AML-193 (cell line): ENCODE data around the gene IFNL3.
"Not testable (repeated sequence)": the region's sequence is repeated elsewhere in the genome, so short reads cannot be mapped to it uniquely, and the experiment has no call there.

ENCODE experiments used
- DNase-seq, 2 experiments: peaks; one replicate each; lab custom pipeline; 2025; lab: John Stamatoyannopoulos, UW

The IFNL3 gene

DNA sequence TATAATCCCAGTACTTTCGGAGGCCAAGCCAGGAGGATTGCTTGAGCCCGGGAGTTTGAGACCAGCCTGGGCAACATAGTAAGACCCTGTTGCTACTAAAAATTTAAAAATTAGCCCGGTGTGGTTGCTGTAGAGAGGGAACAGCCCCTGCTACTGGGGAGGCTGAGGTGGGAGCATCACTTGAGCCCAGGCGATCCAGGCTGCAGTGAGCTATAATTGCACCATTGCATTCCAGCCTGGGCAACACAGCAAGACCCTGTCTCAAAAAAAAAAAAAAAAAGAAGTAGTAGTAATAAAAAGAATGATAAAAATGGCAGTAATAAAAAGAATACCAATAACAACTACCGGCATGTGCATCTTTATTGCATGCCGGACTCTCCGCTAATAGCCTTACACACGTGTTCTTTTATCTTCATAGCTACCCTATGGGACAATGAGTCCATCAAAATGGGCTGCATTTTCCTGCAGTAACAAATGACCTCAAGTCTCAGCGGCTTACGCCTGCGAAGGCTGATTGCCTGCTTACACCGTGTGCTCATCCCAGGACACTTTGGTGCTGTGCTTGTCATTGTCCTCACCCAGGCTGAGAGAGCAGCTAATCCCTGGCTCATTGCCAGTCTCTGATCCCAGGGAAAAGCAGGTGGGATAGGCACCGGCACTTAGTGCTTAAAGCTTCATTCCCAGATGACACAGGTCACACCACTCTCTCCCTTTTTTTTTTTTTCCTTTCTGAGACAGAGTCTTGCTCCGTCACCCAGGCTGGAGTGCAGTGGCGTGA is 26.4 kb downstream of the IFNL3 start:
- DNase-seq: no peak

DNA sequence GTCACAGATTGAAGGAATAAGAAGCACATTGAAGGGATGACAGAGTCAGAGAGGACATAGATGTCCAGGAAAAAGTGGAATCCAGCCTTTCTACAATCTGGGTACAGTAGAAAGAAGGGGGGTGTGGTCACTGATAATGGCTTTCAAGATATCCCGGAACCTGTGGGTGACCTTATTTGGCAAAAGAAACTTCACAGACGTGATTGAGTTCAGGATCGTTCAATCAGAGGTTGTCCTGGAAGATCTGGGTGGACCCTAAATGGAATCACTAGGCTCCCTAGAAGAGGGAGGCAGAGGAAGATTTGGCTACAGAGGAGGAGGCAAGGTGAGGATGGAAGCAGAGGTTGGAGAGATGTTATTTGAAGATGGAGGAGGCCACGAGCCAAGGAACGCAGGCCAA is 27.7 kb downstream of the IFNL3 start:
- DNase-seq: no peak

DNA sequence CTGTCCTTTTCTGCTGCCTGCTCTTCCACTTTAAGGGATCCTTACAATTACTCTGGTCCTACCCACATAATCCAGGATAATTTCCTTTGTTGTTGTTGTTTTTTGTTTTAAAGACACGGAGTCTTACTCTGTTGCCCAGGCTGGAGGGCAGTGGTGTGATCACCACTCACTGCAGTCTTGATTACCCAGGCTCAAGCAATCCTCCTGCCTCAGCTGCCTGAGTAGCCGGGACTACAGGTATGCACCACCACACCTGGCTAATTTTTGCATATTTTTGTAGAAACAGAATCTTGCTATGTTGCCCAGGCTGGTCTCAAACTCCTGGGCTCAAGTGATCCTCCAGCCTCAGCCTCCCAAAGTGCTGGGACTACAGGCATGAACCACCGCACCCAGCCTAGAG is 29.5 kb downstream of the IFNL3 start:
- DNase-seq: not testable (repeated sequence)

DNA sequence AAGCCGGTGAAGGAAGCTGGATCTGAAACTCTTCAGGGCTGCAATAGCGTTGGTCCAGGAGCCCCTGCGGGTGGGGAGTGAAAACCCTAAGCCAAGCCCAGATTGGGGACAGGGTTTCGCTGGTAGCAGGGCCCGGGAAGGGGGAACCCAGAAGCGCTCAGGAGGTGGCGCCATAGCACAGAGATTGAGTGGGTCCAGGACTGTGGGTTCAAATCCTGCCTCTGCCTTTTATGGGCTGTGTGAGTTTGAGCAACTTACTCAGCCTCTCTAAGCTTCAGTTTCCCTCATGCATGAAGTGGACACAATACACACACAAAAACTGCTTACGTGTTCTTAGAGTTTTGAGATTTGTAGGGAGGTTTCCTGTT is 32.4 kb downstream of the IFNL3 start:
- peak; percentile 26 to 38 for DNase-seq

DNA sequence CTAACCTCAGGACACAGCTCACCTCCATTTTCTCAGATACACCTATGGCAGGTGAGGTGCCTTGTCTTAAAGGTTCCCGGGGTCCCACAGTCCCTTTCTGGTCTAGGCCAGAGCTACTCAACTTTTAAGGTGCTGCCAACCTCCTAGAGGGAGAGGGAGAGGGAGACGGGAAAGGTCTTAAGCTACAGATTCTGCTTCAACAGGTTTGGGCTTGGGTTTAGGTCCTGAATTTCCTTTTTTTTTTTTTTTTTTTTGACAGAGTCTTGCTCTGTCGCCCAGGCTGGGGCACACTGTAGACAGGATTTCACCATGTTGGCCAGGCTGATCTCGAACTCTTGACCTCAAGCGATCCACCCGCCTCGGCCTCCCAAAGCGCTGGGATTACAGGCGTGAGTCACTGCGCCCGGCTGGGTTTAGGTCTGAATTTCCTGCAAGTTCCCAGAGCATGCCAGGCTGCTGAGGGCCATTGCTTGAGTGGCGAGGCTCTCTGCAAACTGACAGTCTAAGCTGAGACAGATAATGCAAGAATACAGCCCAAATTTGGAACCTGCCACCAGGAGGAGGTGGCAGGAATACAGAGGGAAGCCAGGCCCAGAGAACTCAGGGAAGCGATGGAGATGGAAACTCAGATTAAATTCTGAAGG is 33.0 kb downstream of the IFNL3 start:
- no peak for DNase-seq

DNA sequence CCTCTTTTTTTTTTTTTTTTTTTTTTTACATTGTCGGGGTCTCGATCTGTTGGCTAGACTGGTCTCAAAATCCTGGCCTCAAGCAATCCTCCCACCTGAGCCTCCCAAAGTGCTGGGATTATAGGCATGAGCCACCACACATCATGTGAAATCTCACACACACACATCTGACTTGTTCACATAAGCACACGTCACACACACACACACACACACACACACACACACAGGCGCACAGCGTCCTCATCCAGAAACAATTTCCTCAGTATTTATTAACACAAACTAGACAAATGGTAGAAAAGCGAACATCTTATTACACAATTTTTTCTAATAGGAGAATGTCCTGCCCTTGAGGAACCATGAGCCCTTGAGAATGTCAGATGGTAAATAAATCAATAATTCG is 35.6 kb downstream of the IFNL3 start:
- no peak for DNase-seq

DNA sequence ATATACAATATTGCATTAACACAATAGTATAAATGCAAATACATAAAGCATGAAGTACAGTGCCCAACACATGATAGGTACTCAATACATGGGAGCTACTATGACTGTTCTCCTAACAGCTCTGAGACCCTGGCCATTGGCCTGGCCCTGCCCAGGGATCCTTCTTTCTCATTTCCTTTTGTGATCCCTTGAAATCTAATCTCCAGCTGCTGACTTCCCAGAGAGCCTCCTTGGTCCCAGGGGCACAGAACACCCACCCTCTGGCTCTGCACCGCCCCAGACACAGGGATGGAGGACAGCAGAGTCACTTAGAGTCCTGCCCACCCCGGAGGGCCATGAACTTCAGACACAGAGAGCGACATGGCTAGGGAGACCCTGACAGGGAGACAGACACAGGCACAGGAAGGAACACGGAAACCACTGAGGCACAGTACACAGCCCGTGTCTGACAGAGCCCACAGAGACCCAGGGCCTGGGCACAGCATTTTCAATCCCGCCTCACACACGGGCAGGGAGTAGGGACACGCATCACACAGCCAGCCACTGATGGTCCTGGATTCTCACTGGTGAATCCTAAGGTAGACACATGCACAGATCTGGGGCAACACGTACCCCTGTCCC is 36.5 kb downstream of the IFNL3 start:
- no peak for DNase-seq

DNA sequence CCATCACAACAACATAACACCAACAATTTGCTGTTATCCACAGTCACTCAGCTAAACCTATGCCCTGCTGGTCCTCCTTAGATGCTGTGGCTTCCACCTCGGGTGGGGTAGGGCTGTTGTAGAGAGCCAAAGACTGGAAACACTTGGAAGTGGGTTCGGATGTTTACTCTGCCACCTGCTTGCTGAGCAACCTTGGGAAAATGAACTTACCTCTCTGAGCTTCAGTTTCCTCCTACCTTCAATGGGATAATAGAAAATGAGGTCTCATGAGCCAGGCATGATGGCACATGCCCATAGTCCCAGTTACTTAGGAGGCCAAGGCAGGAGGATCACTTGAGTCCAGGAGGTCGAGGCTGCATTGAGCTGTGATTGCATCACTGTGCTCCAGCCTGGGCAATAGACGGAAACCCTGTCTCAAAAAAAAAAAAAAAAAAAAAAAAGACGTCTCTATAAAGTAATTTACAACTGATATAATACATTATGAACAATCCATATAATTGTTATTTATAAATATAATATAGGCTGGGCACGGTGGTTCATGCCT is 37.4 kb downstream of the IFNL3 start:
- no peak for DNase-seq

DNA sequence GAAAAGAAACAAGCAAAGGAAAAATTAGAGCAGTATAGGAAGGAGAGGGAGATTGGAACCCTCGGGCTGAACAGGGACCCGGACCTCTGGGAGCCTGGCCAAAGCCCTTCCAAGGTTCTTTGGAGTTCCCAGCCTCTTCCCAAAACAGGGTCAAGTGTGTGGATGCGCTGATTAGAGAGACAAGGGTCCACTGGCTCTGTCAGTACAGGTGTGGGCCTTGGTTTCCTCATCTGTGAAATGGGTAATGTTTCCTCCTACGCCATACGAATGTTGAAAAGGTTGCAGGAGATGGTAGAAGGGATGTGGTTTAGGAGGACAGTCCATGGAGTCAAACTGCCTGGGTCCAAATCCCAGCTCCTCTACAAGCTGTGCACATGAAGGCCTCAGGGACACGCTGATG is 38.7 kb downstream of the IFNL3 start:
- no peak for DNase-seq

DNA sequence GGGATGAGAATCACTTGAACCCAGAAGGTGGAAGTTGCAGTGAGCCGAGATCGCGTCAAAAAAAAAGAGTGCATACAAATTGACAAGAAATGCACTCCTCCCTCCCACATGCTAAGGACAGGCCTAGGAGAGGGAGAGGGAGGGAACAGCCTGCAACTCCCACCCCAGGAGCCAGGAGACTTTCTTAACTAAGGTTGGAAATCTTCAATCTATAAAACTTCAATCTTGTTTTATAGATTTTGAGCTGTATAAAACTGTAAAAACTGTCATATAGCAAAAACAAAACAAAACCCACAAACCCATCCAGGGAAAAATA is 39.4 kb downstream of the IFNL3 start:
- DNase-seq: no peak

DNA sequence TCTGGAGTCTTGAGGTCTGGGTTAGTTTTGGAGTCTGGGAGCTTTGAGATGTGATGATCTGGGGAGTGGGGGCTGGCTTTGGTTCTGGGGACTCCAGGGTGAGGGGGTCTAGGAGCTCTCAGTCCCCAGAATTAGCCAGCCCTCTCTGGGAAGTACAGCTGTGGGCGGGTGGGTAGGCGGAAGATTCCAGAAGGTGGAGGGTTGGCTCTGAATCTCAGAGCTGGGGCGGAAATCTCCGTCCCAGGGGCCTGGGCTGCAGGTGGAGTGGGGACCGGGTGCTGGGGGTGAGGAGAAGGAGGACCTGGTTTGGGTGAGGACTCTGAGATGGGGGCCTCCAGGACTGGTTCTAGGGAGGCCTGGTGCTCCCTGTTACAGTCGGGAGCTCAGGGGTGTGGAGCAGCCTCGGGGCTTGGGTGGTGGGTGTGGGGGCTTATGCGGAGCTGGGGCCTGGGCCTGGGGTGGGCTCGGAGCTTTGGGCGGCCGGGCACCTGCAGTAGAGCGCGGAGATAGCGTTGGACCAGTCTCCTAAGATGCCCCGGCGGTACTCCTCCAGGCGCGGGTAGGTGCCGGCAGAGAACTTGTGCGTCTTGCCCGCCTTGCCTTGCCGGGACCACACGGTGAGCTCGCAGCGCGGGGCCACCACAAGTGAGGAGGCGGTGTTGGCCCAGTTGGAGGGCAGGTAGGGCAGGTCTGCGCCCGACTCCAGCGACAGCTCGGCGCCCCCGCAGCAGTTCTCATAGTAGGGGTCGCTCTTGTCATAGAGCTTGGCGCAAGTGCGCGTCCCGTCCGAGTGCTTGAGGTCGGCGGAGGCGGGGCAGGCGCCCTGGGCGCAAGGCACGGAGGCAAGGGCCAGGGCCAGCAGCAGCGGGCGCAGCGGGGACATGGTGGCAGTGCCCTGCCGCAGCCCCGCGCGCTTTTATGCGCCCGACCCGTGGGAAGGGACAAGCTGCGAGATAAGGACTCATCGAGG is 41.1 kb downstream of the IFNL3 start, which contains the start of gene SYCN:
SYCN (minus strand) TSS at position 892 of the 970 bp plus-strand sequence; CDS start at position 883, 9 bp downstream.
- no peak for DNase-seq

DNA sequence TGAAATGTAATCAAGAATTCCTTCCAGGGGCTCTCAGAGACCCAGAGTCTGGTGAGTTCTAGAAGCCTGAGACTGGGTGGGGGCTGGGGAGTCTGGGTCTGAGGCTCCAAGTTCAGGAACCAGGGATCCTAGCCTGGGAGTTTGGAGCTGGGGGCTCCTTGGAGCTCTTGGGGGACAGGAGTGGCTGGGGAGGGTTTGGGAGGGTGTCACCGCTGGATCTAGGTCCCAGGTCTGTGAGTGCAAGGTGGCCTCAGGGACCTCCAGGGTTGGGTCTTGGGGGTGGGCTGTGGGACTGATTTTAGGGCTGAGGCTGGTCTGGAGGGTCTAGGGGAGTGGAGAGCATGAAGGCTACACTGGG is 41.8 kb downstream of the IFNL3 start:
- no peak for DNase-seq

DNA sequence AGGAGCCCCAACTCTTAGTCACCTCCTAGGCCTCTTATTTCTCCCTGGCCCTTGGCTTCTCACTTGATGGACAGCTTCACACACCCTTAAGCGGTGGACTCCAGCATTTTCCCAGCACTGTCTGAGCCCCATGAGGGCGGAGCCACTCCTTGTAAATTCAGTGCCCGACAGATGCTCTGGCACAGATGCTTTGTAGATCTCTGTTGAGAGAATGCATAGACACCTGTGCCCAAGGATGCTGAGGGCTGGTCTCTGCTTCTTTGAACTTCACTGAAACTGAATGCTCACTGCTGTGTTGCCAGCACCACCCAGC is 44.0 kb downstream of the IFNL3 start:
- no peak for DNase-seq

DNA sequence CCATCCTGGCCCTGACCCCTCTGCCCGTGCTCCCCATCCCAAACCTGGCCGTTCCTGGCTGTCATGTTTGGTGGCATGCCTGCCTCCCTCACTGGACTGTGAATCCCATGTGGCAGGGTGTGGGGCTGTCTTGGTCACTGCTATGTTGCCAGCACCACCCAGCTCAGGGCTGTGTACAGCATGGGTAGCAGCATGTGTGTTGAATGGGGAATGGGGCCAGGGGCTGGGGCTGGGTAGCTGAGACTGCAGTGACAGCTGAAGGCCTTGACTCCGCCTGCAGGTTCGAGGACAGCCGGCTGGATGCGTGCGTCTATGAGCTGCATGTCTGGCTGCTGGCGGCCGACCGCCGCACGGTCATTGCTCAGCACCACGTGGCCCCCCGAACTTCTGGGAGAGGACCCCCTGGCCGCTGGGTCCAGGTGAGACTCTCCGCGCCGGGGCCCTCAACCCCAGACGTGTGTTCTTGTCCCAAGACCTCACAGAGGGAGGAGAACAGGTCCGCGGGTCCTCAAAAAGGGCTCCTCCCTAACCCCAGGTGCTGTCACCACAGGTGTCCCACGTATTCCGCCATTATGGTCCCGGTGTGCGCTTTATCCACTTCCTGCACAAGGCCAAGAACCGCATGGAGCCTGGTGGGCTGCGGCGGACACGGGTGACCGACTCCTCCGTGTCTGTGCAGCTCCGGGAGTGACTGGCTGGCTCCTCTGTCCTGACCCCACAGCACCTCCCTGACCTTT is 44.6 kb downstream of the IFNL3 start:
- DNase-seq: no peak

DNA sequence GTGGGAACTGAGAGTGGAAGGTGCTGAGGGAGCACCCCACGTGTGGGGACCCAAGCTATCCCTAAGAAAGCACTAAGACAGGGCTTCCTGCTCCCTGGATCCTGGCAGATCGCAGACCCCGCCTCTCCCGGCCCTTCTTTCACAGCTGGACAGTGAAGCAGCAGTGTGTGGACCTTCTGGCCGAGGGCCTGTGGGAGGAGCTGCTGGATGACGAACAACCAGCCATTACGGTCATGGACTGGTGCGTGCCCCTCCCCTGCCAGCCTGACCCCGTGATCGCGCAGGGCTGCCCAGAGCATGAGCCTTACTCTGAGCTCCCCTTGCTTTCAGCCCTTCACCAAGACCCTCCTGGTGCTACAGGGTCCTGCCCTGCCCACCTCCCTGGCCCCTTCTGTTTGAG is 45.8 kb downstream of the IFNL3 start:
- no peak for DNase-seq

DNA sequence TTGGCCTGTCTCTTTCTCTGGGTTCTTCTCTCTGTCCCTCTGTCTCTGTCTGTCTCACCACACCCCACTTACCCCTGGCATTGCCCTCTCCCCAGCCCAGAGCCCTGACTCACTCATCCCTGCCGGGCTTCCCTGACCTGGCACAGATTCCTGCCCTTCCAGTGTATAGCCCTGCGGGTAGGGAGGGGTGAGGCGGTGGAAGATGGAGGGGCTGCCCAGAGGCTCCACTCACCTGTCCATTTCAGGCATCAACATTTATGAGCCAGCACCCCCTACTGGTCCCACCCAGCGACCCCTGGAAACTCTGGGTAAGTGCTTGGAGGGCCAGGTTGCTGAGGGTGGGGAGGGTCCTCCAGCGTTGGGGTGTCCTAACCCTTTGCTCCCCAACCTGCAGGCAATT is 47.0 kb downstream of the IFNL3 start:
- DNase-seq: no peak

DNA sequence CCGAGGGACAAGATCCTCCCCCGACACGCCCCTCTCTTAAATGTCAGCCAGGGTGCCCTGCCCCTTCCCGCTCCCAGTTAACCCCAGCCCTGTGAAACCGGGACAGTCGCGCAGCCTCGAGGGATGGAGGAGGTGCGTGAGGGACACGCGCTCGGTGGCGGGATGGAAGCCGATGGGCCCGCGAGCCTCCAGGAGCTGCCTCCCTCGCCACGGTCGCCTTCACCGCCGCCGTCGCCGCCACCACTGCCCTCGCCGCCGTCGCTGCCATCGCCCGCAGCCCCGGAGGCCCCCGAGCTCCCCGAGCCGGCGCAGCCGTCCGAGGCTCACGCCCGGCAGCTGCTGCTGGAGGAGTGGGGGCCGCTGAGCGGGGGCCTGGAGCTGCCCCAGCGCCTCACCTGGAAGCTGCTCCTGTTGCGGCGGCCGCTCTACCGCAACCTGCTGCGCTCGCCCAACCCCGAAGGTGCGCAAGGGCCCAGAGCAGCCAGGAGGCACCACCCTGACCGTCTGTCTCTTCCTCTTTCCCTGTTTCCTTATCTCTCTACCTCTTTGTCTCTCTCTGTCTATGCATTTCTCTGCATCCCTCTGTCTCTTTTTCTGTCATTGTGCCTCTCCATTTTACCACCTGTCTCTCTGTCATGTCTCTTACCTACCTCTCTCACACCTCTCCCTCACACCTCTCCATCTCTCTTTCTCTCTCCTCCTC is 47.8 kb downstream of the IFNL3 start, which contains the start of gene NCCRP1:
NCCRP1 (plus strand) TSS at position 105 of the 703 bp plus-strand sequence; CDS start at position 124, 19 bp downstream.
- DNase-seq: no peak

DNA sequence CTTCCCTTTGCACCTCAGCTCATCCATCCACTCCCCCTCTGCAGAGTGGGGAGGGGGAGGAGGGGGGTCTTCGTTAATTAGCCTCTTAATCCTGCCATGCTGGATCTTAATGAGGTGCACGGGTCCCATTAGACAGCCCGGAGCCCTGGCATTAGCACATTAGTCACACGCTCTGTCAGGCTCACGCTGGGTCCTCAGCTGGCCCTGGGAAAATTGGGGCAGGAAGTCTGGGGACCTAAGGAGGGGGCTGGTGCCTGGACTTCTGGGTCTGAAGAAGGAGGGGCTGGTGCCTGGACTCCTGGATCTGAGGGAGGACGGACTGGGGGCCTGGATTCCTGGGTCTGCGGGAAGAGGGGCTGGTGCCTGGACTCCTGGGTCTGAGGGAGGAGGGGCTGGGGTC is 48.5 kb downstream of the IFNL3 start:
- no peak for DNase-seq

DNA sequence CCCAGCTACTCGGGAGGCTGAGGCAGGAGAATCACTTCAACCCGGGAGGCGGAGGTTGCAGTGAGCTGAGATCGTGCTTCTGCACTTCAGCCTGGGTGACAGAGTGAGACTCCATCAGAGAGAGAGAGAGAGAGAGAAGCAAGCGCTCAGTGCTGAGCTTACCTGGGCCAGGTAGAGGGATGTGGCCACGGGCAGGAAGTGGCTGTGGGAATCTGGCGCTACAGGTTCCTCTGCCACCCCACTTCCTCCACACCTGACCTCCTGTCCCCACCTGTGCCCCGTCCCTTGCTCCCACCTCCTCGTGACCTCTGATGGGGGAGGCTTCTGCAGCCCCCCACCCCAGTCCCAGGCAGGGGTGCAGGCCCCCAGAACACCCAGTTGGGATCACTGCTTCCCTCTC is 49.1 kb downstream of the IFNL3 start:
- no peak for DNase-seq

DNA sequence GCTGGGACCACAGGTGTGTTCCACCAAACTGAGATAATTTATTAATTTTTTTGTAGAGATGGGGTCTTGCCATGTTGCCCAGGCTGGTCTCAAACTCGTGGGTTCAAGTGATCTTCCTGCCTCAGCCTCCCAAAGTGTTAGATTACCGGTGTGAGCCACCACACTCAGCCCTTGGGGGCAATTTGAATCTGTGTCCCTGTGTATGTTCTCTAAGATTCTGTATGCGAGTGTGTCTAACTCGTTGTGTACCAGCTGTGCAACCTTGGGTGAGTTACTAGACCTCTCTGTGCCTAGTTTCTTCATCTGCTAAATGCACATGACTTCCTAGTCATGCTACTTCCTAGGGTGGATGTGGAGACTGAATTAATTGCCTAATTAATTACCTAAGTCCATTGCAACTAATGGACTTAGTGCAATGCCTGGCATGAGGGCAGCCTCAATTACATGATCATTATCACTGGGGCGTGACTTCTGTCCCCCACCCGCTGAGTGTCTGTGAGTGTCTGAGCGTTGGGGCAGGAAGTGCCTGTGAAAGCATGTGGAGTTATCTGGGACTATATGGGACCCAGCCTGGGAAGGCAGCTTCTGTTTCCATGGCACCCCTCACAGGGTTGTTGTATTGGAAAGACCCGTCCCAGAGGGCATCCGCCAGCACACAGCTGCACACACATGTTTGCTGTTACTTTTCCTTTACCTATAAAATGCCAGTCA is 49.8 kb downstream of the IFNL3 start:
- no peak for DNase-seq
